Endothelial cell of umbilical vein (primary cell): ENCODE results near the gene SPDEF. TPM values are rescaled to one million over a fixed set of nuclear protein-coding genes. Genes with fewer than 3 reads are reported as not detected.

ENCODE experiments used
- Bru-seq: library from RNA; stranded (reverse); fragments of 400-500 nt; gene quantifications from one replicate; lab custom pipeline; 2021; lab: Mats Ljungman, UMichigan
- BruChase-seq, 2 experiments: library from RNA; stranded (reverse); fragments of 400-500 nt; gene quantifications; one replicate each; lab custom pipeline; 2021; lab: Mats Ljungman, UMichigan
- BruUV-seq: library from RNA; stranded (reverse); fragments of 400-500 nt; replicated peaks from 2 replicates; lab custom pipeline; 2021; lab: Mats Ljungman, UMichigan
- CTCF ChIA-PET: fragments of 300-600, 350-600 bp; sonication (Branson Sonifier 250); formaldehyde crosslinking; loops from one replicate; lab custom pipeline; 2021; ENCODE audit warnings: antibody characterized with exemption, inconsistent platforms; lab: Charles Lee
- POLR2A ChIA-PET: fragments of 300-600, 350-600 bp; sonication (Branson Sonifier 250); formaldehyde crosslinking; loops from one replicate; lab custom pipeline; 2021; ENCODE audit warnings: antibody characterized with exemption, inconsistent platforms; lab: Charles Lee
- DNase-seq: peaks from one replicate; pipeline ENCODE4 v3.0.0-alpha.2; 2011; ENCODE audit warnings: low read depth, low spot score
- FAIRE-seq: peaks from 2 replicates; lab custom pipeline; 2011; peaks lifted over from hg19 to GRCh38; lab: Jason Lieb, UNC
- H2AFZ ChIP-seq: 2 replicates; pipeline ENCODE4 v1.6.0; 2012; ENCODE audit warnings: low read depth, low read length, control low read depth, inconsistent platforms
- H3K27ac ChIP-seq: 2 replicates; pipeline ENCODE4 v1.5.1; 2011; ENCODE audit warnings: low read depth, mild to moderate bottlenecking, control low read depth, low read length, moderate library complexity; ENCODE audit not compliant: insufficient read depth
- H3K27me3 ChIP-seq, 2 experiments: 2 replicates each; pipeline versions ENCODE4 v1.6.0 to v1.6.1; 2011; ENCODE audit warnings: low read length in 2 of 2, mixed read lengths in 1 of 2; ENCODE audit not compliant: control insufficient read depth in 2 of 2, insufficient read depth in 2 of 2
- H3K36me3 ChIP-seq, 2 experiments: 2 replicates in 1 of 2; 3 replicates in 1 of 2; pipeline ENCODE4 v1.5.1; 2011; ENCODE audit warnings: low read length in 2 of 2, mild to moderate bottlenecking in 1 of 2, moderate library complexity in 1 of 2; ENCODE audit not compliant: control insufficient read depth in 2 of 2, insufficient read depth in 2 of 2; ENCODE audit errors: extremely low read depth in 1 of 2
- H3K4me1 ChIP-seq: 3 replicates; pipeline ENCODE4 v1.5.1; 2011; ENCODE audit warnings: mild to moderate bottlenecking, low read length; ENCODE audit not compliant: control insufficient read depth, insufficient read depth; ENCODE audit errors: extremely low read depth
- H3K4me2 ChIP-seq: 2 replicates; pipeline ENCODE4 v1.6.1; 2011; ENCODE audit warnings: low read length, control low read depth, mixed read lengths; ENCODE audit not compliant: insufficient read depth
- H3K4me3 ChIP-seq, 3 experiments: fragments of 200-600 bp in 1 of 3; sonication (generic), shearing (Covaris generic) in 1 of 3; replicated peaks in 1 of 3; 2 replicates each; pipeline ENCODE4 v1.5.1; 2011 to 2016; ENCODE audit warnings: control low read depth in 3 of 3, low read length in 3 of 3, mild to moderate bottlenecking in 2 of 3, inconsistent platforms in 1 of 3, low read depth in 1 of 3, moderate library complexity in 1 of 3; ENCODE audit not compliant: insufficient read depth in 1 of 3
- H3K79me2 ChIP-seq: 2 replicates; pipeline ENCODE4 v1.6.0; 2012; ENCODE audit warnings: low read length, inconsistent platforms; ENCODE audit not compliant: control insufficient read depth, insufficient read depth
- H3K9ac ChIP-seq: replicated peaks from 2 replicates; pipeline ENCODE3; 2011; ENCODE audit warnings: low read length, control low read depth; ENCODE audit not compliant: insufficient read depth; ENCODE audit errors: extremely low read depth
- H3K9me1 ChIP-seq: replicated peaks from 3 replicates; pipeline ENCODE4 v1.6.0; 2011; ENCODE audit warnings: mild to moderate bottlenecking, low read length; ENCODE audit not compliant: control insufficient read depth, insufficient read depth; ENCODE audit errors: extremely low read depth
- H3K9me3 ChIP-seq: replicated peaks from 2 replicates; pipeline ENCODE4 v1.5.1; 2012; ENCODE audit warnings: low read length, inconsistent platforms; ENCODE audit not compliant: control insufficient read depth, insufficient read depth
- H4K20me1 ChIP-seq: replicated peaks from 2 replicates; pipeline ENCODE3; 2011; ENCODE audit warnings: mild to moderate bottlenecking, low read length; ENCODE audit not compliant: control insufficient read depth, insufficient read depth; ENCODE audit errors: extremely low read depth
- CTCF ChIP-seq, 2 donors: IDR thresholded peaks; 1 replicate in 1 of 2; 2 replicates in 1 of 2; pipeline ENCODE4 v1.5.1; 2011; ENCODE audit warnings: low read length in 2 of 2, mild to moderate bottlenecking in 2 of 2, moderate library complexity in 2 of 2, control low read depth in 1 of 2, inconsistent platforms in 1 of 2, low read depth in 1 of 2; ENCODE audit not compliant: insufficient read depth in 1 of 2; ENCODE audit errors: extremely low read depth in 1 of 2
- EZH2 ChIP-seq: IDR thresholded peaks from 2 replicates; pipeline ENCODE4 v1.6.1; 2012; ENCODE audit warnings: borderline replicate concordance, low read depth, mild to moderate bottlenecking, moderate library complexity, low read length, inconsistent platforms; ENCODE audit not compliant: severe bottlenecking
- FOS ChIP-seq: IDR thresholded peaks from 2 replicates; pipeline ENCODE4 v1.6.1; 2011; ENCODE audit warnings: mild to moderate bottlenecking, low read length, moderate library complexity, borderline replicate concordance; ENCODE audit not compliant: insufficient read depth
- GATA2 ChIP-seq: IDR thresholded peaks from 2 replicates; pipeline ENCODE4 v1.7.0; 2011; ENCODE audit warnings: low read depth, mild to moderate bottlenecking, moderate library complexity, mixed read lengths, low read length; ENCODE audit not compliant: insufficient read length, insufficient read depth
- JUN ChIP-seq: IDR thresholded peaks from 2 replicates; pipeline ENCODE4 v1.6.1; 2011; ENCODE audit warnings: borderline replicate concordance, low read depth; ENCODE audit not compliant: insufficient read length, insufficient read depth
- MAX ChIP-seq: IDR thresholded peaks from 2 replicates; pipeline ENCODE4 v1.6.1; 2011; ENCODE audit not compliant: insufficient read depth, insufficient read length
- MYC ChIP-seq: IDR thresholded peaks from one replicate; pipeline ENCODE4 v1.6.1; 2011; ENCODE audit warnings: mild to moderate bottlenecking, low read depth, low read length
- POLR2A ChIP-seq: IDR thresholded peaks from 2 replicates; pipeline ENCODE4 v1.6.1; 2012; ENCODE audit warnings: low read depth, mild to moderate bottlenecking, control low read depth, low read length
- POLR2AphosphoS5 ChIP-seq: IDR thresholded peaks from 2 replicates; pipeline ENCODE4 v1.6.1; 2012; ENCODE audit warnings: low read depth, mild to moderate bottlenecking, control low read depth, low read length, moderate library complexity; ENCODE audit not compliant: insufficient read depth
- dilution Hi-C: fragments of 300-500 bp; cut with MboI; formaldehyde crosslinking; loops from one replicate; pipeline ENCODE4 v1.15.0; 2019; ENCODE audit warnings: low sequenced_read_pairs; ENCODE audit not compliant: extremely low pct_ligation_motif_present
- intact Hi-C: fragments of 100-400 bp; cut with micrococcal nuclease; formaldehyde crosslinking; loops from one replicate; pipeline ENCODE4 v1.10.0; 2022
- long read RNA-seq: library from polyadenylated mRNA; stranded (forward); transcript quantifications from one replicate; pipeline ENCODE4 v2.0.0, GENCODE V29; 2021
- polyA minus RNA-seq, 3 experiments: library from RNA; depleted of rRNA, polyadenylated mRNA; stranded (reverse); fragments of >200 nt; gene quantifications; 1 replicate in 1 of 3; 2 replicates in 2 of 3; pipeline ENCODE4 v1.2.3, GENCODE V29; 2011
- polyA plus RNA-seq, 4 experiments: library from polyadenylated mRNA; depleted of rRNA in 3 of 4; stranded (reverse) in 3 of 4; unstranded in 1 of 4; fragments of >200 nt; gene quantifications; 2 replicates each; pipeline versions ENCODE4 v1.2.1 to v1.2.3, GENCODE V29; 2011 to 2012; ENCODE audit warnings: missing spikeins in 1 of 4
- total RNA-seq: library from RNA; stranded (reverse); gene quantifications from 2 replicates; pipeline ENCODE4 v1.2.3, GENCODE V29; 2021

SPDEF gene
- total RNA-seq: not detected in 2 replicates
- not detected in 2 replicates for polyA plus RNA-seq
- polyA plus RNA-seq (2011; cell fraction: cytosol; rRNA removed): 0.04 and 0.07 TPM in 2 replicates
- polyA plus RNA-seq (2011; cell fraction: nucleus; rRNA removed): 0.08 TPM in 1 of 2 replicates, not detected in the other
- polyA plus RNA-seq (2012): not detected in 2 replicates
- polyA minus RNA-seq: not detected in 2 replicates
- polyA minus RNA-seq (2011; cell fraction: cytosol; rRNA and poly(A)+ RNA removed): not detected
- not detected in 2 replicates for polyA minus RNA-seq (2011; cell fraction: nucleus; rRNA and poly(A)+ RNA removed)
- percentile 16 among the genes with signal in this experiment for Bru-seq, nascent RNA
- percentile 24 among the genes with signal in this experiment for BruChase-seq, experiment 1, labeled RNA remaining after a 6-hour chase
- percentile 21 among the genes with signal in this experiment for BruChase-seq, experiment 2, labeled RNA remaining after a 2-hour chase
- long read RNA-seq: 0 reads

- no peak within 1 kb of the TSS for H2AFZ ChIP-seq
- dilution Hi-C loops: no loop called here
- CTCF ChIA-PET: no interaction called here
- no peaks in the 10 kb centered on the region for H3K36me3 ChIP-seq
- peaks cover 5% of the 10 kb centered on the region for H3K4me1 ChIP-seq
- POLR2A ChIA-PET: no interaction called here
- DNase-seq (no peak), FAIRE-seq (no peak)
- BruUV-seq: no TSS peak
- H3K79me2 ChIP-seq: no peaks in the 10 kb centered on the region
- no peak within 1 kb of the TSS for H3K27ac ChIP-seq
- H4K20me1 ChIP-seq: no peaks in the 10 kb centered on the region
- no peaks in the 10 kb centered on the region for H3K9me1 ChIP-seq
- no peaks in the 10 kb centered on the region for H3K9me3 ChIP-seq
- H3K4me2 ChIP-seq: no peak within 1 kb of the TSS
- no peak within 1 kb of the TSS for H3K9ac ChIP-seq
- H3K27me3 ChIP-seq: no peaks in the 10 kb centered on the region
- intact Hi-C loops: no loop called here
- TF ChIP-seq POLR2A (no peak), EZH2 (no peak), CTCF (IDR thresholded peaks at IDR 0.05; ENCODE audit: extremely low read depth in 1 of 2, insufficient read depth in 1 of 2, low read depth in 1 of 2, low read length in 2 of 2) (no peak), MYC (no peak), JUN (no peak), FOS (no peak), GATA2 (no peak), MAX (no peak), POLR2AphosphoS5 (no peak)
- no peak within 1 kb of the TSS for H3K4me3 ChIP-seq
Observed at GRCh38 chr6:34556031-34556471, at the start of gene SPDEF. Gene SPDEF, minus strand, starts transcription at chr6:34556329. Its CDS starts 11,874 bp downstream, at chr6:34544455.
